CD14-positive monocyte (primary cell): ENCODE measurements around the gene STK38. TPM values are rescaled to one million over a fixed set of nuclear protein-coding genes. Genes with fewer than 3 reads are reported as not detected.

Source experiments
- DNase-seq, 3 donors: peaks; one replicate each; pipeline ENCODE4 v3.0.0-alpha.2; 2011 to 2022
- H2AFZ ChIP-seq: 2 replicates; pipeline ENCODE4 v1.6.0; 2012; ENCODE audit warnings: mild to moderate bottlenecking, low read depth, low read length, inconsistent platforms; ENCODE audit not compliant: insufficient read depth, poor library complexity, severe bottlenecking
- H3K27ac ChIP-seq, 2 donors: 1 replicate in 1 of 2; 2 replicates in 1 of 2; pipeline ENCODE4 v1.5.1; 2012 to 2013; ENCODE audit warnings: low read length in 2 of 2, control low read depth in 1 of 2, inconsistent platforms in 1 of 2, low read depth in 1 of 2, mild to moderate bottlenecking in 1 of 2
- H3K27me3 ChIP-seq, 2 donors: one replicate each; pipeline versions ENCODE4 v1.6.0 to v1.6.1; 2011 to 2013; ENCODE audit warnings: low read length in 2 of 2; ENCODE audit not compliant: control insufficient read depth in 2 of 2, insufficient read depth in 2 of 2
- H3K36me3 ChIP-seq, 2 donors: replicated peaks in 1 of 2; 1 replicate in 1 of 2; 2 replicates in 1 of 2; pipeline versions ENCODE4 v1.5.1 to v1.6.1; 2012 to 2013; ENCODE audit warnings: low read length in 2 of 2, control low read depth in 1 of 2, inconsistent platforms in 1 of 2, mild to moderate bottlenecking in 1 of 2; ENCODE audit not compliant: insufficient read depth in 2 of 2, control insufficient read depth in 1 of 2
- H3K4me1 ChIP-seq, 2 donors: 1 replicate in 1 of 2; 2 replicates in 1 of 2; pipeline versions ENCODE4 v1.5.1 to v1.6.1; 2012 to 2013; ENCODE audit warnings: low read length in 2 of 2, control low read depth in 1 of 2, inconsistent platforms in 1 of 2, mild to moderate bottlenecking in 1 of 2, moderate library complexity in 1 of 2; ENCODE audit not compliant: insufficient read depth in 2 of 2, control insufficient read depth in 1 of 2
- H3K4me2 ChIP-seq: replicated peaks from 2 replicates; pipeline ENCODE3; 2012; ENCODE audit warnings: low read length, moderate library complexity, mild to moderate bottlenecking; ENCODE audit not compliant: poor library complexity, severe bottlenecking; ENCODE audit errors: extremely low read depth
- H3K4me3 ChIP-seq, 3 experiments: fragments of 200-600 bp in 1 of 3; sonication (generic) in 1 of 3; replicated peaks in 1 of 3; 1 replicate in 2 of 3; 2 replicates in 1 of 3; pipeline ENCODE4 v1.5.1; 2011 to 2013; ENCODE audit warnings: low read length in 3 of 3, mild to moderate bottlenecking in 3 of 3, control low read depth in 2 of 3, low read depth in 2 of 3, inconsistent platforms in 1 of 3, moderate library complexity in 1 of 3
- H3K79me2 ChIP-seq: 2 replicates; pipeline ENCODE4 v1.6.0; 2012; ENCODE audit warnings: mild to moderate bottlenecking, control low read depth, inconsistent platforms, low read length, moderate library complexity; ENCODE audit not compliant: insufficient read depth
- H3K9ac ChIP-seq: 2 replicates; pipeline ENCODE4 v1.6.0; 2017; ENCODE audit warnings: low read length, mild to moderate bottlenecking; ENCODE audit not compliant: insufficient read depth, poor library complexity, severe bottlenecking
- H3K9me3 ChIP-seq, 2 donors: replicated peaks in 1 of 2; 1 replicate in 1 of 2; 2 replicates in 1 of 2; pipeline versions ENCODE4 v1.5.1 to v1.6.1; 2012 to 2013; ENCODE audit warnings: low read length in 2 of 2, control low read depth in 1 of 2; ENCODE audit not compliant: control insufficient read depth in 1 of 2, insufficient read depth in 1 of 2
- H4K20me1 ChIP-seq: 2 replicates; pipeline ENCODE4 v1.6.0; 2012; ENCODE audit warnings: mild to moderate bottlenecking, low read length, control low read depth, moderate library complexity; ENCODE audit not compliant: insufficient read depth
- H3K27ac Mint-ChIP-seq, 7 donors: one replicate each; pipeline ENCODE4 v1.8.0; 2020; ENCODE audit warnings: mild to moderate bottlenecking in 7 of 7, mixed read lengths in 7 of 7, moderate library complexity in 6 of 7, inconsistent platforms in 2 of 7
- H3K27me3 Mint-ChIP-seq, 3 donors: one replicate each; pipeline ENCODE4 v1.8.0; 2021 to 2022; ENCODE audit warnings: low read depth in 3 of 3, mild to moderate bottlenecking in 3 of 3, mixed read lengths in 3 of 3, moderate library complexity in 3 of 3, inconsistent platforms in 1 of 3
- H3K36me3 Mint-ChIP-seq, 2 donors: one replicate each; pipeline ENCODE4 v1.8.0; 2020; ENCODE audit warnings: mixed read lengths in 2 of 2, inconsistent platforms in 1 of 2, mild to moderate bottlenecking in 1 of 2
- H3K4me1 Mint-ChIP-seq: one replicate; pipeline ENCODE4 v1.8.0; 2020; ENCODE audit warnings: mild to moderate bottlenecking, mixed read lengths
- H3K4me3 Mint-ChIP-seq, 2 donors: one replicate each; pipeline ENCODE4 v1.8.0; 2020; ENCODE audit warnings: mild to moderate bottlenecking in 2 of 2, mixed read lengths in 2 of 2, moderate library complexity in 1 of 2
- H3K9me3 Mint-ChIP-seq, 7 donors: one replicate each; pipeline ENCODE4 v1.8.0; 2020 to 2022; ENCODE audit warnings: mixed read lengths in 7 of 7, mild to moderate bottlenecking in 6 of 7, moderate library complexity in 6 of 7, inconsistent platforms in 2 of 7
- CTCF ChIP-seq: fragments of 200-600 bp; IDR thresholded peaks from one replicate; pipeline ENCODE4 v1.8.0; 2022; ENCODE audit warnings: antibody characterized with exemption, mild to moderate bottlenecking
- WGBS: methylation state at CpG from one replicate; pipeline ENCODE4 v1.1.5; 2013; ENCODE audit warnings: missing lambda C conversion rate; ENCODE audit not compliant: insufficient coverage; 5-methylcytosine and 5-hydroxymethylcytosine counted together
- intact Hi-C, 2 donors: fragments of 100-400 bp; cut with micrococcal nuclease; formaldehyde crosslinking; loops; one replicate each; pipeline versions ENCODE4 v1.15.0 to v1.15.1; 2023
- polyA plus RNA-seq, 3 donors: library from polyadenylated mRNA; depleted of rRNA in 1 of 3; unstranded in 2 of 3; stranded (reverse) in 1 of 3; fragments of 300-500 nt in 2 of 3; fragments of >200 nt in 1 of 3; fragmentation: Illumina TruSeq in 2 of 3; gene quantifications; 1 replicate in 2 of 3; 2 replicates in 1 of 3; pipeline ENCODE4 v1.2.3, GENCODE V29; 2012 to 2021

STK38 gene
- polyA plus RNA-seq, 3 donors: 57.1 to 95.7 (median 58.4) TPM

- H3K79me2 ChIP-seq: peaks cover 78% of the 10 kb centered on the region
- no peak overlapping the region for H3K27ac Mint-ChIP-seq
Measured at GRCh38 chr6:36469946-36470345, 77.3 kb downstream of the STK38 start.

GRCh38 chr6:36469148-36469661 is 78.1 kb downstream of the STK38 start:
- peaks cover 0 to 2% (median 0%) of the 10 kb centered on the region in 7 donors for H3K9me3 Mint-ChIP-seq

More at GRCh38 chr6:36469946-36470345, 77.3 kb downstream of the STK38 start:
- H3K9ac ChIP-seq: no peak overlapping the region
- H3K4me1 ChIP-seq: peaks cover 7 to 8% of the 10 kb centered on the region in 2 donors
- H3K9me3 ChIP-seq: no peaks in the 10 kb centered on the region
- TF ChIP-seq CTCF: no peak
- 100% methylated on average over 2 of the region's 3 CpGs for WGBS
- no peak overlapping the region for H3K4me3 ChIP-seq
- H3K27me3 ChIP-seq: no peaks in the 10 kb centered on the region
- intact Hi-C loops: no loop called here
- H4K20me1 ChIP-seq: peaks cover 74% of the 10 kb centered on the region
- H2AFZ ChIP-seq: no peak overlapping the region
- Mint-ChIP-seq H3K4me3 (no peak overlapping the region), H3K4me1 (peaks cover 9% of the 10 kb centered on the region), H3K36me3 (peaks cover 31 to 58% of the 10 kb centered on the region in 2 donors), H3K27me3 (no peaks in the 10 kb centered on the region), H3K9me3 (peaks cover 0 to 2% (median 0%) of the 10 kb centered on the region in 7 donors)
- H3K36me3 ChIP-seq: peaks cover 32 to 47% of the 10 kb centered on the region in 2 donors
- H3K27ac ChIP-seq: peak overlapping the region in 1 of 2 donors; percentile 64
- no peak overlapping the region for H3K4me2 ChIP-seq
- DNase-seq: no peak

More at GRCh38 chr6:36469148-36469661, 78.1 kb downstream of the STK38 start:
- Histone ChIP-seq H4K20me1 (peaks cover 76% of the 10 kb centered on the region), H3K36me3 (peaks cover 35 to 40% of the 10 kb centered on the region in 2 donors), H3K27ac (peak overlapping the region in 1 of 2 donors; percentile 64), H3K9me3 (no peaks in the 10 kb centered on the region), H3K79me2 (peaks cover 82% of the 10 kb centered on the region), H3K4me2 (no peak overlapping the region), H3K4me3 (peak overlapping the region in 1 of 3 experiments; percentile 14), H3K4me1 (peaks cover 7 to 8% of the 10 kb centered on the region in 2 donors), H3K9ac (no peak overlapping the region), H3K27me3 (no peaks in the 10 kb centered on the region), H2AFZ (no peak overlapping the region)
- H3K36me3 Mint-ChIP-seq: peaks cover 24 to 51% of the 10 kb centered on the region in 2 donors
- no peaks in the 10 kb centered on the region for H3K27me3 Mint-ChIP-seq
- no peak for TF ChIP-seq CTCF
- DNase-seq: no peak
- H3K27ac Mint-ChIP-seq: peak overlapping the region in 6 of 7 donors; percentile 10 to 78 (median 48)
- 86% methylated on average over 4 of the region's 6 CpGs for WGBS
- H3K4me1 Mint-ChIP-seq: peaks cover 9% of the 10 kb centered on the region
- H3K4me3 Mint-ChIP-seq: peak overlapping the region in 1 of 2 donors; percentile 36
- intact Hi-C loops: no loop called here
